H1 (cell line): ENCODE results near the gene MRAP. TPM values are rescaled to one million over a fixed set of nuclear protein-coding genes. Genes with fewer than 3 reads are reported as not detected.

Source experiments
- CTCF ChIA-PET: fragments of 300-600 bp; sonication (Branson Sonifier 250); formaldehyde crosslinking; loops from one replicate; lab custom pipeline; 2021; ENCODE audit not compliant: partially characterized antibody; lab: Charles Lee
- POLR2A ChIA-PET: fragments of 300-600 bp; sonication (Branson Sonifier 250); formaldehyde crosslinking; loops from one replicate; lab custom pipeline; 2021; ENCODE audit warnings: inconsistent platforms; ENCODE audit not compliant: partially characterized antibody; lab: Charles Lee
- DNase-seq, 2 experiments: peaks; one replicate each; pipeline versions ENCODE4 v3.0.0 to v3.0.0-alpha.2; 2010 to 2022; ENCODE audit warnings: low spot score in 2 of 2, low read depth in 1 of 2, mixed read lengths in 1 of 2
- FAIRE-seq: peaks from 2 replicates; lab custom pipeline; 2011; peaks lifted over from hg19 to GRCh38; lab: Jason Lieb, UNC
- H2AFZ ChIP-seq: 2 replicates; pipeline ENCODE4 v1.8.1; 2012; ENCODE audit warnings: low read length, inconsistent platforms
- H2AK5ac ChIP-seq: 2 replicates; pipeline ENCODE4 v1.6.1; 2013; ENCODE audit warnings: low read depth, low read length
- H2BK120ac ChIP-seq: replicated peaks from 2 replicates; pipeline ENCODE3; 2013; ENCODE audit warnings: low read depth, low read length, inconsistent platforms
- H2BK12ac ChIP-seq: 2 replicates; pipeline ENCODE4 v1.6.1; 2013; ENCODE audit warnings: low read depth, low read length
- H2BK15ac ChIP-seq: 2 replicates; pipeline ENCODE4 v1.6.1; 2013; ENCODE audit warnings: low read length
- H2BK20ac ChIP-seq: 2 replicates; pipeline ENCODE4 v1.6.1; 2013; ENCODE audit warnings: low read length
- H2BK5ac ChIP-seq: 2 replicates; pipeline ENCODE4 v1.6.1; 2013; ENCODE audit warnings: low read depth, low read length
- H3K14ac ChIP-seq: 2 replicates; pipeline ENCODE4 v1.6.1; 2013; ENCODE audit warnings: inconsistent platforms; ENCODE audit not compliant: insufficient read length
- H3K18ac ChIP-seq: 2 replicates; pipeline ENCODE4 v1.6.1; 2013; ENCODE audit warnings: low read length; ENCODE audit errors: extremely low read depth
- H3K23ac ChIP-seq: 2 replicates; pipeline ENCODE4 v1.6.1; 2013; ENCODE audit warnings: inconsistent platforms; ENCODE audit not compliant: insufficient read length
- H3K23me2 ChIP-seq: 2 replicates; pipeline ENCODE4 v1.6.1; 2013; ENCODE audit warnings: low read depth, low read length
- H3K27ac ChIP-seq: 2 replicates; pipeline ENCODE4 v1.6.1; 2011; ENCODE audit warnings: low read depth, low read length, inconsistent platforms
- H3K27me3 ChIP-seq, 4 experiments: replicated peaks in 1 of 4; 1 replicate in 1 of 4; 2 replicates in 3 of 4; pipeline versions ENCODE4 v1.6.1 to v1.8.1; 2011 to 2013; ENCODE audit warnings: low read length in 3 of 4, mild to moderate bottlenecking in 3 of 4, inconsistent platforms in 2 of 4, mixed read lengths in 2 of 4, moderate library complexity in 1 of 4; ENCODE audit not compliant: control insufficient read depth in 3 of 4, insufficient read depth in 3 of 4; ENCODE audit errors: extremely low read depth in 1 of 4
- H3K36me3 ChIP-seq, 4 experiments: 2 replicates each; pipeline versions ENCODE4 v1.6.1 to v1.8.1; 2011 to 2013; ENCODE audit warnings: mild to moderate bottlenecking in 4 of 4, low read length in 3 of 4, moderate library complexity in 2 of 4, control low read depth in 1 of 4, inconsistent platforms in 1 of 4; ENCODE audit not compliant: insufficient read depth in 4 of 4, control insufficient read depth in 2 of 4
- H3K4ac ChIP-seq: replicated peaks from 2 replicates; pipeline ENCODE3; 2013; ENCODE audit warnings: low read length, low read depth, mixed read lengths, inconsistent platforms; ENCODE audit not compliant: insufficient read length
- H3K4me1 ChIP-seq, 4 experiments: replicated peaks in 1 of 4; 1 replicate in 1 of 4; 2 replicates in 3 of 4; pipeline versions ENCODE4 v1.6.1 to v1.8.1; 2011 to 2013; ENCODE audit warnings: low read length in 3 of 4, inconsistent platforms in 2 of 4, mixed read lengths in 1 of 4; ENCODE audit not compliant: insufficient read depth in 4 of 4, control insufficient read depth in 3 of 4
- H3K4me2 ChIP-seq, 2 experiments: 2 replicates each; pipeline versions ENCODE4 v1.6.1 to v1.8.1; 2011 to 2013; ENCODE audit warnings: low read depth in 2 of 2, low read length in 2 of 2, control low read depth in 1 of 2, inconsistent platforms in 1 of 2, mild to moderate bottlenecking in 1 of 2; ENCODE audit not compliant: insufficient read depth in 1 of 2
- H3K4me3 ChIP-seq, 4 experiments: fragments of 200-600, 300-600 bp in 1 of 4; sonication (generic), shearing (Covaris generic), sonication (Bioruptor Twin) in 1 of 4; 2 replicates each; pipeline versions ENCODE4 v1.5.1 to v1.8.1; 2011 to 2016; ENCODE audit warnings: low read length in 4 of 4, low read depth in 3 of 4, control low read depth in 2 of 4, inconsistent platforms in 2 of 4, mild to moderate bottlenecking in 2 of 4, mixed read lengths in 1 of 4, moderate library complexity in 1 of 4; ENCODE audit not compliant: insufficient read depth in 2 of 4; ENCODE audit errors: extremely low read depth in 1 of 4
- H3K56ac ChIP-seq: replicated peaks from 2 replicates; pipeline ENCODE3; 2013; ENCODE audit warnings: low read depth, mild to moderate bottlenecking, mixed read lengths, low read length, inconsistent platforms; ENCODE audit not compliant: insufficient read length
- H3K79me1 ChIP-seq: 2 replicates; pipeline ENCODE4 v1.6.1; 2013; ENCODE audit warnings: low read depth, low read length, control low read depth
- H3K79me2 ChIP-seq, 2 experiments: 2 replicates each; pipeline versions ENCODE4 v1.6.1 to v1.8.1; 2012 to 2013; ENCODE audit warnings: low read length in 2 of 2, mild to moderate bottlenecking in 2 of 2, inconsistent platforms in 1 of 2; ENCODE audit not compliant: insufficient read depth in 2 of 2, control insufficient read depth in 1 of 2
- H3K9ac ChIP-seq, 4 experiments: replicated peaks in 1 of 4; 1 replicate in 1 of 4; 2 replicates in 3 of 4; pipeline versions ENCODE4 v1.6.1 to v1.8.1; 2011 to 2013; ENCODE audit warnings: low read depth in 3 of 4, low read length in 3 of 4, control low read depth in 2 of 4, mild to moderate bottlenecking in 2 of 4, moderate library complexity in 2 of 4, inconsistent platforms in 1 of 4; ENCODE audit errors: extremely low read depth in 1 of 4
- H3K9me3 ChIP-seq, 2 experiments: 2 replicates each; pipeline versions ENCODE4 v1.6.1 to v1.8.1; 2012 to 2013; ENCODE audit warnings: mild to moderate bottlenecking in 2 of 2, moderate library complexity in 2 of 2, control low read depth in 1 of 2, inconsistent platforms in 1 of 2, low read depth in 1 of 2, low read length in 1 of 2, mixed read lengths in 1 of 2; ENCODE audit not compliant: insufficient read depth in 2 of 2
- H4K20me1 ChIP-seq, 2 experiments: replicated peaks in 1 of 2; 2 replicates each; pipeline versions ENCODE3 to v1.8.1; 2011 to 2013; ENCODE audit warnings: inconsistent platforms in 2 of 2, low read length in 2 of 2, mild to moderate bottlenecking in 1 of 2; ENCODE audit not compliant: insufficient read depth in 2 of 2, control insufficient read depth in 1 of 2
- H4K5ac ChIP-seq: 2 replicates; pipeline ENCODE4 v1.6.1; 2013; ENCODE audit warnings: low read length, low read depth, mixed read lengths, inconsistent platforms; ENCODE audit not compliant: insufficient read length
- H4K8ac ChIP-seq: 2 replicates; pipeline ENCODE4 v1.8.0; 2013; ENCODE audit warnings: mild to moderate bottlenecking, moderate library complexity, low read length, inconsistent platforms; ENCODE audit not compliant: insufficient read depth; ENCODE audit errors: extremely low read depth
- H4K91ac ChIP-seq: replicated peaks from 2 replicates; pipeline ENCODE3; 2013; ENCODE audit warnings: low read length, mixed read lengths, inconsistent platforms; ENCODE audit not compliant: insufficient read length
- BCL11A ChIP-seq, 2 experiments: IDR thresholded peaks; one replicate each; pipeline ENCODE4 v1.6.1; 2011; ENCODE audit warnings: low read depth in 2 of 2, low read length in 2 of 2, mild to moderate bottlenecking in 2 of 2
- CBX5 ChIP-seq: fragments of 300-800, 300-1000 bp; sonication (generic); IDR thresholded peaks from 2 replicates; pipeline ENCODE4 v1.7.1; 2016; ENCODE audit warnings: antibody characterized with exemption, low read length, low read depth
- CBX8 ChIP-seq: fragments of 300-800, 300-1000 bp; sonication (generic); IDR thresholded peaks from 2 replicates; pipeline ENCODE4 v1.7.1; 2016; ENCODE audit warnings: low read depth, low read length, borderline replicate concordance
- CREB1 ChIP-seq: IDR thresholded peaks from 2 replicates; pipeline ENCODE4 v1.6.1; 2012; ENCODE audit warnings: inconsistent platforms
- E2F6 ChIP-seq: IDR thresholded peaks from 2 replicates; pipeline ENCODE4 v1.6.1; 2012; ENCODE audit warnings: inconsistent platforms
- EP300 ChIP-seq, 2 experiments: IDR thresholded peaks; 1 replicate in 1 of 2; 2 replicates in 1 of 2; pipeline ENCODE4 v1.6.1; 2011 to 2012; ENCODE audit warnings: low read depth in 2 of 2, low read length in 2 of 2, mild to moderate bottlenecking in 2 of 2, borderline replicate concordance in 1 of 2, inconsistent platforms in 1 of 2, moderate library complexity in 1 of 2
- EZH2 ChIP-seq: fragments of 200-600 bp; sonication (generic); IDR thresholded peaks from 2 replicates; pipeline ENCODE4 v1.7.1; 2012; ENCODE audit warnings: low read depth, mild to moderate bottlenecking, moderate library complexity, low read length, inconsistent platforms; ENCODE audit not compliant: severe bottlenecking
- HDAC2 ChIP-seq, 2 experiments: fragments of 300-600 bp in 1 of 2; sonication (generic) in 1 of 2; IDR thresholded peaks; 2 replicates each; pipeline ENCODE4 v1.6.1; 2011 to 2012; ENCODE audit warnings: low read depth in 2 of 2, low read length in 2 of 2, mild to moderate bottlenecking in 2 of 2, moderate library complexity in 2 of 2, borderline replicate concordance in 1 of 2, inconsistent platforms in 1 of 2
- KDM1A ChIP-seq: fragments of 200-600, 300-600 bp; sonication (generic); IDR thresholded peaks from 2 replicates; pipeline ENCODE4 v1.7.1; 2016; ENCODE audit warnings: mild to moderate bottlenecking, low read length, borderline replicate concordance
- RFX5 ChIP-seq: IDR thresholded peaks from 2 replicates; pipeline ENCODE4 v1.6.1; 2011; ENCODE audit warnings: low read depth, low read length, improper control_type of control experiment, borderline replicate concordance
- TAF1 ChIP-seq: IDR thresholded peaks from 2 replicates; pipeline ENCODE4 v1.6.1; 2011; ENCODE audit warnings: mild to moderate bottlenecking, low read depth, low read length
- TAF7 ChIP-seq: optimal IDR thresholded peaks from 2 replicates; pipeline ENCODE3; 2011; ENCODE audit warnings: low read depth, mild to moderate bottlenecking, inconsistent platforms, low read length, moderate library complexity, borderline replicate concordance
- TBP ChIP-seq: IDR thresholded peaks from 2 replicates; pipeline ENCODE4 v1.6.1; 2011; ENCODE audit warnings: low read depth, low read length, improper control_type of control experiment
- WGBS, 2 experiments: shearing (Covaris generic) in 1 of 2; methylation state at CpG; one replicate each; pipeline versions ENCODE4 v1.1.6 to v1.1.7; 2013 to 2015; ENCODE audit warnings: low lambda C conversion rate in 2 of 2, mixed read lengths in 2 of 2, inconsistent platforms in 1 of 2, low coverage in 1 of 2, missing lambda C conversion rate in 1 of 2; ENCODE audit not compliant: insufficient replicate concordance in 2 of 2, insufficient coverage in 1 of 2, insufficient read length in 1 of 2; ENCODE audit errors: extremely low coverage in 1 of 2, missing lambda C conversion rate in 1 of 2; 5-methylcytosine and 5-hydroxymethylcytosine counted together
- polyA plus RNA-seq, 7 experiments: library from polyadenylated mRNA; depleted of rRNA in 3 of 7; stranded (reverse) in 5 of 7; unstranded in 2 of 7; fragments of >200 nt in 5 of 7; fragments of 200-250 nt in 2 of 7; gene quantifications; 1 replicate in 5 of 7; 2 replicates in 1 of 7; 4 replicates in 1 of 7; pipeline versions ENCODE4 v1.2.1 to v1.2.3, GENCODE V29; 2011 to 2013; ENCODE audit warnings: missing spikeins in 2 of 7, mixed read lengths in 2 of 7
- total RNA-seq: library from RNA; stranded (reverse); fragmentation: NEBNext Ultra II Directional; extraction: Animal tissue kit (Norgen Biotek cat#: 25700); gene quantifications from 2 replicates; pipeline ENCODE4 v1.2.1, GENCODE V29; 2021

The MRAP gene
- total and polyA plus RNA-seq, 2 of the 8 experiments (the other 6 are each of a cell fraction or from before 2014, with no cell fraction given), result not detected

DNA sequence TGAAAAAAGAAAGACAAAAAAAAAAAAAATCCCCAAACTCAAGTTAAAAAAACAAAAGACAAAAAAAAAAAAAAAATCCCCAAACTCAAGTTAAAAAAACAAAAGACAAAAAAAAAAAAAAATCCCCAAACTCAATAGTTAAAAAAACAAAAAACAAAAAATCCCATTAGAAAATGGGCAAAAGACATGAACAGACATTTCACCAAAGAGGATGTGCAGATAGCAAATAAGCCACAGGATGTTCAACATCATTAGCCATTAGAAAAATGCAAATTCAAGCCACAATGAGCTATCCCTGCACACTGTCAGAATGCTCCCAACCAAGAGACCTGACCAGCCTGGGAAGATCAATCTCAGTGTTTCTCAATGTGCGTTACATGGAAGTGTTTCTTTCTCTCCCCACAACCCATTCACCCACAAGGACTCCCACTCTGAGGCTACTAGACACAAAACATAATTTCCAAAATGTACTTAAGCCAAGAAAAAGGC, 33.9 kb downstream of the MRAP start:
- no peak overlapping the region for H2AK5ac ChIP-seq
- H3K23ac ChIP-seq, result no peak overlapping the region
- no peak overlapping the region for H3K4me2 ChIP-seq
- WGBS, 2 experiments, result 88% methylated on average over 1 of the region's 1 CpG; no CpG with 5 or more reads in 1 of the 2 experiments
- H2BK5ac ChIP-seq, result no peak overlapping the region
- H2BK12ac ChIP-seq, result no peak overlapping the region
- no peak overlapping the region for H3K4ac ChIP-seq
- no peaks in the 10 kb centered on the region; the same call in 1 of the 2 replicates for H3K79me1 ChIP-seq
- H3K4me3 ChIP-seq, result no peak overlapping the region
- H3K9ac ChIP-seq, result no peak overlapping the region
- peaks cover 0 to 14% (median 5%) of the 10 kb centered on the region in 4 experiments; a peak in 3 of 7 replicates for H3K4me1 ChIP-seq
- no peak overlapping the region for H2BK20ac ChIP-seq
- H2BK15ac ChIP-seq, result no peak overlapping the region
- no peak overlapping the region for H4K5ac ChIP-seq
- H3K9me3 ChIP-seq, result no peaks in the 10 kb centered on the region
- FAIRE-seq (peak; percentile 45), DNase-seq (no peak)
- POLR2A ChIA-PET, result no interaction called here
- H3K56ac ChIP-seq, result no peak overlapping the region
- peaks cover 0 to 6% of the 10 kb centered on the region in 2 experiments for H4K20me1 ChIP-seq
- H4K91ac ChIP-seq, result no peak overlapping the region
- CTCF ChIA-PET, result interaction anchor here (0.6 to 1.1 kb wide), 2 partner anchors 69 to 340 kb away, joined by 3 to 4 read pairs; no protein-coding TSS in a partner anchor
- H3K36me3 ChIP-seq, result peaks cover 10 to 53% (median 29%) of the 10 kb centered on the region in 4 experiments
- H3K23me2 ChIP-seq, result no peaks in the 10 kb centered on the region
- no peak overlapping the region for H4K8ac ChIP-seq
- no peak overlapping the region for H3K27ac ChIP-seq
- H2AFZ ChIP-seq, result no peak overlapping the region
- 0 out of 4 replicates have a peak, but pooled peaks cover 0 to 3% of the 10 kb centered on the region in 2 experiments for H3K79me2 ChIP-seq
- no peak overlapping the region for H3K18ac ChIP-seq
- no peak overlapping the region for H3K14ac ChIP-seq
- H3K27me3 ChIP-seq, result no peaks in the 10 kb centered on the region
- H2BK120ac ChIP-seq, result no peak overlapping the region
- TF ChIP-seq TBP (no peak), RFX5 (no peak), KDM1A (no peak), CBX8 (no peak), BCL11A (IDR thresholded peaks at IDR 0.05; ENCODE audit: low read depth in 2 of 2, low read length in 2 of 2) (no peak), EZH2 (no peak), TAF1 (no peak), TAF7 (no peak), EP300 (IDR thresholded peaks at IDR 0.05; ENCODE audit: borderline replicate concordance in 1 of 2, low read depth in 2 of 2, low read length in 2 of 2) (no peak), HDAC2 (IDR thresholded peaks at IDR 0.05; ENCODE audit: borderline replicate concordance in 1 of 2, low read depth in 2 of 2, low read length in 2 of 2) (no peak), CBX5 (no peak), E2F6 (no peak), CREB1 (no peak)
